ENCODE data around the gene WDR33. TPM values are rescaled to one million over a fixed set of nuclear protein-coding genes. Genes with fewer than 3 reads are reported as not detected.
"Not testable (repeated sequence)": the region's sequence is repeated elsewhere in the genome, so short reads cannot be mapped to it uniquely, and the experiment has no call there.

Gene WDR33
- total and polyA plus RNA-seq, 2 experiments from 2014 or later: 16.9 to 43.8 TPM

DNA sequence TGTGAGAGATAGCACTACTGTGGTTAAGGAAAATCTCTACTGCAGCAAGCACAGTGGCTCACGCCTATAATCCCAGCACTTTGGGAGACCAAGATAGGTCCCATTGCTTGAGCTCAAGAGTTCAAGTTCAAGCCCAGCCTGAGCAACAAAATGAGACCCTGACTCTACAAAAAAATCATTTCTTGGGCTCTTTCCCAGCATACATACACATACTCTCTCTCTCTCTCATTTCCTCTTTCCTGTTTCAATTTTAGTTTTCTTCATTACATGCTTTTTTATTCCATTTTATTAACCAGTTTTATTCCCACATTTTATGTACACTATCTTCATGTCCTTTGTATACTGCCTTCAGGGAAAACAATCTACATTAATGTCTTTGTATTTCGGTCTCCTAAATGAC, 14.6 kb downstream of the WDR33 start:
- Histone ChIP-seq H3K9me3 (ENCODE audit: low read depth) (no peaks in the 10 kb centered on the region), H3K4me1 (ENCODE audit: insufficient read depth) (no peaks in the 10 kb centered on the region), H3K9me2 (ENCODE audit: insufficient read depth) (no peaks in the 10 kb centered on the region), H3K4me2 (ENCODE audit: unreplicated experiment) (no peak overlapping the region), H2AFZ (no peak overlapping the region), H3K9ac (no peak overlapping the region), H3K27me3 (replicated peaks; ENCODE audit: insufficient read depth) (no peaks in the 10 kb centered on the region), H4K20me1 (ENCODE audit: insufficient read depth) (peaks cover 14% of the 10 kb centered on the region; the same call in 1 of the 2 replicates), H3K79me2 (ENCODE audit: insufficient read depth) (peaks cover 100% of the 10 kb centered on the region), H3F3A (ENCODE audit: insufficient read depth) (no peaks in the 10 kb centered on the region), H3K36me3 (ENCODE audit: low read depth) (no peaks in the 10 kb centered on the region), H3K27ac (no peak overlapping the region), H3K4me3 (no peak overlapping the region)
- in situ Hi-C loops (cut with MboI): no loop called here
- TF ChIP-seq EZH2phosphoT487 (IDR thresholded peaks at IDR 0.05; ENCODE audit: insufficient read depth, low read depth) (no peak), EZH2 (IDR thresholded peaks at IDR 0.05; ENCODE audit: insufficient read depth, poor library complexity, severe bottlenecking) (no peak)
- WGBS, 2 experiments (ENCODE audit: low coverage in 1 of 2, low lambda C conversion rate in 2 of 2, missing lambda C conversion rate in 2 of 2): 68 to 72% methylated on average over 2 of the region's 2 CpGs
- no peak for DNase-seq

DNA sequence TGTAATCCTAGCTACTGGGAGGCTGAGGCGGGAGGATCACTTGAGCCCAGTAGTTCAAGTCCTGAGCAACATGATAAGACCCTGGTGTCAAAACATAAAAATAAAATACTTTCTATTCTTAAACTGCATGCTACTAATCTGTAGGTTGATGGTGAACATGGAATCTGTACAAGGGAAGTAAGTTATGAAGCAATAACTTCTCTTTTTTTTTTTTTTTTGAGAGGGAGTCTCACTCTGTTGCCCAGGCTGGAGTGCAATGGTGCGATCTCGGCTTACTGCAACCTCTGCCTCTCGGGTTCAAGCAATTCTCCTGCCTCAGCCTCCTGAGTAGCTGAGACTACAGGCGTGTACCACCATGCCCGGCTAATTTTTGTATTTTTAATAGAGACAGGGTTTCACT, 16.1 kb downstream of the WDR33 start:
- H3K79me2 ChIP-seq (ENCODE audit: insufficient read depth): peaks cover 100% of the 10 kb centered on the region
- H3K9me3 ChIP-seq (ENCODE audit: low read depth); H3K4me1 ChIP-seq (ENCODE audit: insufficient read depth); H3F3A ChIP-seq (ENCODE audit: insufficient read depth); H3K9me2 ChIP-seq (ENCODE audit: insufficient read depth); in situ Hi-C loops (cut with MboI); H4K20me1 ChIP-seq (ENCODE audit: insufficient read depth); H3K4me2 ChIP-seq (ENCODE audit: unreplicated experiment); H3K27ac ChIP-seq; H3K9ac ChIP-seq; H3K27me3 ChIP-seq (replicated peaks; ENCODE audit: insufficient read depth); H2AFZ ChIP-seq; H3K4me3 ChIP-seq; DNase-seq; H3K36me3 ChIP-seq (ENCODE audit: low read depth): not testable (repeated sequence)
- WGBS, 2 experiments (ENCODE audit: low coverage in 1 of 2, low lambda C conversion rate in 2 of 2, missing lambda C conversion rate in 2 of 2): 98% methylated on average over 4 to 6 of the region's 6 CpGs

DNA sequence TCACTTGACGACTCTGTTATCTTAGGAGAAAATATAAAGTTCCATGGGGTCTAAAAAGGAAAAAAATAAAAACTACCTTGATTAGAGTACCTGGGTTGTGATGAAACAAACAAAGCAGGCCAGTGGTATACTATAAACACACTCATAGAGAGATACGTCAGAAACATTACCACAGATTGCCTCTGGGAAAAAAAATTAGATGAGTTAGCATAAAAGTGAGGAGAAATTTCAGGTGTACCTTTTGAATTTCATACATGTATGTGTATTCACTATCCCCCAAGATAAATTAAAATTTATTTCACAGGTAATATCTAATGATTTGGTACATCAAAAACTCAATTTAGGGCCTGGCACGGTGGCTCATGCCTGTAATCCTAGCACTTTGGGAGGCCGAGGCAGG, 18.2 kb downstream of the WDR33 start:
- DNase-seq: no peak
- WGBS, 2 experiments (ENCODE audit: low coverage in 1 of 2, low lambda C conversion rate in 2 of 2, missing lambda C conversion rate in 2 of 2): 93 to 97% methylated on average over 4 of the region's 4 CpGs
- peaks cover 82% of the 10 kb centered on the region for H3K79me2 ChIP-seq (ENCODE audit: insufficient read depth)
- H3K9me2 ChIP-seq (ENCODE audit: insufficient read depth): no peaks in the 10 kb centered on the region
- H3K9me3 ChIP-seq (ENCODE audit: low read depth): no peaks in the 10 kb centered on the region
- no peaks in the 10 kb centered on the region for H3K36me3 ChIP-seq (ENCODE audit: low read depth)
- H2AFZ ChIP-seq: no peak overlapping the region
- no peak overlapping the region for H3K27ac ChIP-seq
- no peak overlapping the region for H3K4me3 ChIP-seq
- H4K20me1 ChIP-seq (ENCODE audit: insufficient read depth): no peaks in the 10 kb centered on the region; the same call in 1 of the 2 replicates
- H3K9ac ChIP-seq: no peak overlapping the region
- in situ Hi-C loops (cut with MboI): no loop called here
- H3K4me1 ChIP-seq (ENCODE audit: insufficient read depth): no peaks in the 10 kb centered on the region
- H3K4me2 ChIP-seq (ENCODE audit: unreplicated experiment): no peak overlapping the region
- H3F3A ChIP-seq (ENCODE audit: insufficient read depth): no peaks in the 10 kb centered on the region
- no peak for TF ChIP-seq EZH2phosphoT487 (IDR thresholded peaks at IDR 0.05; ENCODE audit: insufficient read depth, low read depth)
- no peak for TF ChIP-seq EZH2 (IDR thresholded peaks at IDR 0.05; ENCODE audit: insufficient read depth, poor library complexity, severe bottlenecking)
- no peaks in the 10 kb centered on the region for H3K27me3 ChIP-seq (replicated peaks; ENCODE audit: insufficient read depth)

DNA sequence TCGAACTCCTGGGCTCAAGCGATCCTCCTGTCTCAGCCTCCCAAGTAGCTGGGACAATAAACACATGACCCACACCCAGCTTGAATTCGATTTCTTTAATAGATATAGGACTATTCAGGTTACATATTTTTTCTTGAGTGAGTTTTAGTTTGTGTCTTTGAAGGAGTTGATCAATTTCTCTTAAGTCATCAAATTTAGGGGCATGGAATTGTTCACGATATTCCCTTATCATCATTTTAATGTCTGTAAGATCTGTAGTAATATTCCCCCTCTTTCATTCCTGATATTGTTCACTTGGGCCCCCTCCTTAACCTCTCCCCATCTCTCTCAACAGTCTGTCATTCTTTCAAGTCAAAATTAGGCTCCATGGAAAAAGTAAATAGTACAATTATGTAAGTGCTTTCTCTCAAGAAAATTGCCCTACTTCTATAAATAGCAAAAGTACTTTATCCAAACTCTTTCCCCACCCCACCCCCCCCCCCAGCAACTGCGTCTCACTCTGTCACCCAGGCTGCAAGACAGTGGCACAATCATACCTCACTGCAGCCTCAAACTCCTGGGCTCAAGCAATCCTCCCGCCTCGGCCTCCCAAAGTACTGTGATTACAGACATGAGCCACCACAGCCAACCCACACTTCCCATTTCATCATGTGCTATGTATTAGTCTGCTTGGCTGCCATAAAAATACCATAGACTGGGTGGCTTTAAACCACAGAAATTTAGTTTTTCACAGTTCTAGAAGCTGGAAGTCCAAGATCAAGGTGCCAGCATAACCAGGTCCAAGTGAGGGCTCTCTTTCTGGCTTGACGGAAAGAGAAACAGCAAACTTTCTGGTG, 20.1 kb downstream of the WDR33 start:
- H3K4me2 ChIP-seq (ENCODE audit: unreplicated experiment): no peak overlapping the region
- 0 out of 2 replicates have a peak, but pooled peaks cover under 1% of the 10 kb centered on the region for H3K4me1 ChIP-seq (ENCODE audit: insufficient read depth)
- peak; percentile 12 for DNase-seq
- H3K9ac ChIP-seq: no peak overlapping the region
- H3K79me2 ChIP-seq (ENCODE audit: insufficient read depth): peaks cover 70% of the 10 kb centered on the region
- no peaks in the 10 kb centered on the region for H4K20me1 ChIP-seq (ENCODE audit: insufficient read depth)
- no peaks in the 10 kb centered on the region for H3F3A ChIP-seq (ENCODE audit: insufficient read depth)
- no peaks in the 10 kb centered on the region for H3K27me3 ChIP-seq (replicated peaks; ENCODE audit: insufficient read depth)
- 89 to 92% methylated on average over 8 of the region's 8 CpGs for WGBS, 2 experiments (ENCODE audit: low coverage in 1 of 2, low lambda C conversion rate in 2 of 2, missing lambda C conversion rate in 2 of 2)
- no peak overlapping the region for H3K4me3 ChIP-seq
- H3K9me3 ChIP-seq (ENCODE audit: low read depth): no peaks in the 10 kb centered on the region
- no peak overlapping the region for H3K27ac ChIP-seq
- no peak for TF ChIP-seq EZH2 (IDR thresholded peaks at IDR 0.05; ENCODE audit: insufficient read depth, poor library complexity, severe bottlenecking)
- TF ChIP-seq EZH2phosphoT487 (IDR thresholded peaks at IDR 0.05; ENCODE audit: insufficient read depth, low read depth): no peak
- in situ Hi-C loops (cut with MboI): no loop called here
- no peaks in the 10 kb centered on the region for H3K36me3 ChIP-seq (ENCODE audit: low read depth)
- H3K9me2 ChIP-seq (ENCODE audit: insufficient read depth): no peaks in the 10 kb centered on the region
- no peak overlapping the region for H2AFZ ChIP-seq

All from GM23248 (cell line).